ENCODE data around the gene CHMP3.

CHMP3 gene

GRCh38 chr2:86464652-86465051 is 98.6 kb downstream of the CHMP3 start:
- no peak for DNase-seq

- no peak for DNase-seq
Measured at GRCh38 chr2:86461042-86461743, 102.0 kb downstream of the CHMP3 start.

- DNase-seq, result no peak
Measured at GRCh38 chr2:86455181-86455580, 108.1 kb downstream of the CHMP3 start.

GRCh38 chr2:86454238-86454637 is 109.0 kb downstream of the CHMP3 start:
- no peak for DNase-seq

GRCh38 chr2:86453836-86454235 is 109.4 kb downstream of the CHMP3 start:
- no peak for DNase-seq
